Measurements from ENCODE around the gene FAM117A. TPM values are rescaled to one million over a fixed set of nuclear protein-coding genes. Genes with fewer than 3 reads are reported as not detected.
"Not testable (repeated sequence)": the region's sequence is repeated elsewhere in the genome, so short reads cannot be mapped to it uniquely, and the experiment has no call there.

Gene FAM117A
- polyA plus RNA-seq, 2 donors = 4.8 to 5.9 TPM

GRCh38 chr17:49674507-49674906, 89.4 kb downstream of the FAM117A start:
- Histone ChIP-seq H3K27ac (ENCODE audit: low read depth in 2 of 2, low read length in 1 of 2) (no peak overlapping the region), H3K27me3 (ENCODE audit: control insufficient read depth in 1 of 2, insufficient read depth in 2 of 2, low read length in 2 of 2) (no peaks in the 10 kb centered on the region), H3K4me3 (ENCODE audit: low read depth in 1 of 2, low read length in 2 of 2) (no peak overlapping the region), H3K9me3 (ENCODE audit: control insufficient read depth in 2 of 2, insufficient read depth in 1 of 2, low read depth in 1 of 2, low read length in 1 of 2) (no peaks in the 10 kb centered on the region), H3K36me3 (ENCODE audit: control insufficient read depth in 2 of 2, insufficient read depth in 2 of 2, low read length in 1 of 2) (no peaks in the 10 kb centered on the region), H3K4me1 (ENCODE audit: control insufficient read depth in 2 of 2, insufficient read depth in 2 of 2, low read length in 1 of 2) (peaks cover 0 to 4% of the 10 kb centered on the region in 2 donors)

- not testable (repeated sequence) for H3K27me3 ChIP-seq (ENCODE audit: control insufficient read depth in 1 of 2, insufficient read depth in 2 of 2, low read length in 2 of 2); H3K36me3 ChIP-seq (ENCODE audit: control insufficient read depth in 2 of 2, insufficient read depth in 2 of 2, low read length in 1 of 2); H3K4me1 ChIP-seq (ENCODE audit: control insufficient read depth in 2 of 2, insufficient read depth in 2 of 2, low read length in 1 of 2); H3K27ac ChIP-seq (ENCODE audit: low read depth in 2 of 2, low read length in 1 of 2); H3K9me3 ChIP-seq (ENCODE audit: control insufficient read depth in 2 of 2, insufficient read depth in 1 of 2, low read depth in 1 of 2, low read length in 1 of 2); H3K4me3 ChIP-seq (ENCODE audit: low read depth in 1 of 2, low read length in 2 of 2)
- 82 to 85% methylated on average over 6 of the region's 6 CpGs for WGBS, 2 donors
Observed at GRCh38 chr17:49673679-49674078, 90.3 kb downstream of the FAM117A start.

- Histone ChIP-seq H3K27ac (ENCODE audit: low read depth in 2 of 2, low read length in 1 of 2) (no peak overlapping the region), H3K4me1 (ENCODE audit: control insufficient read depth in 2 of 2, insufficient read depth in 2 of 2, low read length in 1 of 2) (peaks cover 0 to 2% of the 10 kb centered on the region in 2 donors), H3K36me3 (ENCODE audit: control insufficient read depth in 2 of 2, insufficient read depth in 2 of 2, low read length in 1 of 2) (no peaks in the 10 kb centered on the region), H3K4me3 (ENCODE audit: low read depth in 1 of 2, low read length in 2 of 2) (no peak overlapping the region), H3K9me3 (ENCODE audit: control insufficient read depth in 2 of 2, insufficient read depth in 1 of 2, low read depth in 1 of 2, low read length in 1 of 2) (no peaks in the 10 kb centered on the region), H3K27me3 (ENCODE audit: control insufficient read depth in 1 of 2, insufficient read depth in 2 of 2, low read length in 2 of 2) (no peaks in the 10 kb centered on the region)
- 81% methylated on average over 4 of the region's 4 CpGs for WGBS, 2 donors
Observed at GRCh38 chr17:49670641-49671040, 93.3 kb downstream of the FAM117A start.

- Histone ChIP-seq H3K4me1 (ENCODE audit: control insufficient read depth in 2 of 2, insufficient read depth in 2 of 2, low read length in 1 of 2) (no peaks in the 10 kb centered on the region), H3K36me3 (ENCODE audit: control insufficient read depth in 2 of 2, insufficient read depth in 2 of 2, low read length in 1 of 2) (no peaks in the 10 kb centered on the region), H3K9me3 (ENCODE audit: control insufficient read depth in 2 of 2, insufficient read depth in 1 of 2, low read depth in 1 of 2, low read length in 1 of 2) (no peaks in the 10 kb centered on the region), H3K4me3 (ENCODE audit: low read depth in 1 of 2, low read length in 2 of 2) (no peak overlapping the region), H3K27ac (ENCODE audit: low read depth in 2 of 2, low read length in 1 of 2) (no peak overlapping the region), H3K27me3 (ENCODE audit: control insufficient read depth in 1 of 2, insufficient read depth in 2 of 2, low read length in 2 of 2) (no peaks in the 10 kb centered on the region)
- 63 to 71% methylated on average over 1 of the region's 1 CpG for WGBS, 2 donors
Observed at GRCh38 chr17:49670002-49670401, 93.9 kb downstream of the FAM117A start.

- Histone ChIP-seq H3K4me3 (ENCODE audit: low read depth in 1 of 2, low read length in 2 of 2) (no peak overlapping the region), H3K36me3 (ENCODE audit: control insufficient read depth in 2 of 2, insufficient read depth in 2 of 2, low read length in 1 of 2) (peaks cover 0 to 2% of the 10 kb centered on the region in 2 donors), H3K4me1 (ENCODE audit: control insufficient read depth in 2 of 2, insufficient read depth in 2 of 2, low read length in 1 of 2) (no peaks in the 10 kb centered on the region), H3K27ac (ENCODE audit: low read depth in 2 of 2, low read length in 1 of 2) (no peak overlapping the region), H3K27me3 (ENCODE audit: control insufficient read depth in 1 of 2, insufficient read depth in 2 of 2, low read length in 2 of 2) (no peaks in the 10 kb centered on the region), H3K9me3 (ENCODE audit: control insufficient read depth in 2 of 2, insufficient read depth in 1 of 2, low read depth in 1 of 2, low read length in 1 of 2) (no peaks in the 10 kb centered on the region)
- 60 to 71% methylated on average over 2 of the region's 2 CpGs for WGBS, 2 donors
Observed at GRCh38 chr17:49667854-49668253, 96.1 kb downstream of the FAM117A start.

GRCh38 chr17:49664706-49665211, 99.2 kb downstream of the FAM117A start:
- Histone ChIP-seq H3K4me1 (ENCODE audit: control insufficient read depth in 2 of 2, insufficient read depth in 2 of 2, low read length in 1 of 2) (no peaks in the 10 kb centered on the region), H3K27ac (ENCODE audit: low read depth in 2 of 2, low read length in 1 of 2) (no peak overlapping the region), H3K9me3 (ENCODE audit: control insufficient read depth in 2 of 2, insufficient read depth in 1 of 2, low read depth in 1 of 2, low read length in 1 of 2) (no peaks in the 10 kb centered on the region), H3K36me3 (ENCODE audit: control insufficient read depth in 2 of 2, insufficient read depth in 2 of 2, low read length in 1 of 2) (peaks cover 0 to 3% of the 10 kb centered on the region in 2 donors), H3K27me3 (ENCODE audit: control insufficient read depth in 1 of 2, insufficient read depth in 2 of 2, low read length in 2 of 2) (no peaks in the 10 kb centered on the region), H3K4me3 (ENCODE audit: low read depth in 1 of 2, low read length in 2 of 2) (no peak overlapping the region)
- WGBS, 2 donors = 81% methylated on average over 3 of the region's 3 CpGs

Other genes with a start within 250 kb of the FAM117A start
- gene NXPH3, start 188.3 kb downstream of the FAM117A start, polyA plus RNA-seq = 1 to 10 TPM in 1 of 2 donors, under 1 TPM in 1; 0.69 to 2.2 TPM
- 10 to 100 TPM; 15.1 to 22.6 TPM for gene SPOP, start 86.0 kb downstream of the FAM117A start, polyA plus RNA-seq
- gene SLC35B1, start 56.2 kb downstream of the FAM117A start, polyA plus RNA-seq = 10 to 100 TPM; 25.0 to 42.2 TPM
- gene KAT7, start 24.6 kb upstream of the FAM117A start, polyA plus RNA-seq = 10 to 100 TPM in 1 of 2 donors, 1 to 10 TPM in 1; 5.7 to 11.8 TPM
- not detected for gene TAC4, start 83.9 kb upstream of the FAM117A start, polyA plus RNA-seq
- 1 to 10 TPM in 1 of 2 donors, under 1 TPM in 1; 0.28 to 1.0 TPM for gene DLX4, start 205.1 kb upstream of the FAM117A start, polyA plus RNA-seq
- 1 to 10 TPM; 2.9 to 3.0 TPM for gene DLX3, start 231.1 kb upstream of the FAM117A start, polyA plus RNA-seq

Data from esophagus (tissue), 2 donors.